Endothelial cell of umbilical vein (primary cell): ENCODE data around the gene CLEC2B. TPM values are rescaled to one million over a fixed set of nuclear protein-coding genes. Genes with fewer than 3 reads are reported as not detected.
"Not testable (repeated sequence)": the region's sequence is repeated elsewhere in the genome, so short reads cannot be mapped to it uniquely, and the experiment has no call there.

ENCODE experiments used
- BruUV-seq: library from RNA; stranded (reverse); fragments of 400-500 nt; replicated peaks from 2 replicates; lab custom pipeline; 2021; lab: Mats Ljungman, UMichigan
- CTCF ChIA-PET: fragments of 300-600, 350-600 bp; sonication (Branson Sonifier 250); formaldehyde crosslinking; loops from one replicate; lab custom pipeline; 2021; ENCODE audit warnings: antibody characterized with exemption, inconsistent platforms; lab: Charles Lee
- POLR2A ChIA-PET: fragments of 300-600, 350-600 bp; sonication (Branson Sonifier 250); formaldehyde crosslinking; loops from one replicate; lab custom pipeline; 2021; ENCODE audit warnings: antibody characterized with exemption, inconsistent platforms; lab: Charles Lee
- DNase-seq: peaks from one replicate; pipeline ENCODE4 v3.0.0-alpha.2; 2011; ENCODE audit warnings: low read depth, low spot score
- FAIRE-seq: peaks from 2 replicates; lab custom pipeline; 2011; peaks lifted over from hg19 to GRCh38; lab: Jason Lieb, UNC
- H2AFZ ChIP-seq: 2 replicates; pipeline ENCODE4 v1.6.0; 2012; ENCODE audit warnings: low read depth, low read length, control low read depth, inconsistent platforms
- H3K27ac ChIP-seq: 2 replicates; pipeline ENCODE4 v1.5.1; 2011; ENCODE audit warnings: low read depth, mild to moderate bottlenecking, control low read depth, low read length, moderate library complexity; ENCODE audit not compliant: insufficient read depth
- H3K27me3 ChIP-seq, 2 experiments: 2 replicates each; pipeline versions ENCODE4 v1.6.0 to v1.6.1; 2011; ENCODE audit warnings: low read length in 2 of 2, mixed read lengths in 1 of 2; ENCODE audit not compliant: control insufficient read depth in 2 of 2, insufficient read depth in 2 of 2
- H3K36me3 ChIP-seq, 2 experiments: 2 replicates in 1 of 2; 3 replicates in 1 of 2; pipeline ENCODE4 v1.5.1; 2011; ENCODE audit warnings: low read length in 2 of 2, mild to moderate bottlenecking in 1 of 2, moderate library complexity in 1 of 2; ENCODE audit not compliant: control insufficient read depth in 2 of 2, insufficient read depth in 2 of 2; ENCODE audit errors: extremely low read depth in 1 of 2
- H3K4me1 ChIP-seq: 3 replicates; pipeline ENCODE4 v1.5.1; 2011; ENCODE audit warnings: mild to moderate bottlenecking, low read length; ENCODE audit not compliant: control insufficient read depth, insufficient read depth; ENCODE audit errors: extremely low read depth
- H3K4me2 ChIP-seq: 2 replicates; pipeline ENCODE4 v1.6.1; 2011; ENCODE audit warnings: low read length, control low read depth, mixed read lengths; ENCODE audit not compliant: insufficient read depth
- H3K4me3 ChIP-seq, 3 experiments: fragments of 200-600 bp in 1 of 3; sonication (generic), shearing (Covaris generic) in 1 of 3; replicated peaks in 1 of 3; 2 replicates each; pipeline ENCODE4 v1.5.1; 2011 to 2016; ENCODE audit warnings: control low read depth in 3 of 3, low read length in 3 of 3, mild to moderate bottlenecking in 2 of 3, inconsistent platforms in 1 of 3, low read depth in 1 of 3, moderate library complexity in 1 of 3; ENCODE audit not compliant: insufficient read depth in 1 of 3
- H3K79me2 ChIP-seq: 2 replicates; pipeline ENCODE4 v1.6.0; 2012; ENCODE audit warnings: low read length, inconsistent platforms; ENCODE audit not compliant: control insufficient read depth, insufficient read depth
- H3K9ac ChIP-seq: replicated peaks from 2 replicates; pipeline ENCODE3; 2011; ENCODE audit warnings: low read length, control low read depth; ENCODE audit not compliant: insufficient read depth; ENCODE audit errors: extremely low read depth
- H3K9me1 ChIP-seq: replicated peaks from 3 replicates; pipeline ENCODE4 v1.6.0; 2011; ENCODE audit warnings: mild to moderate bottlenecking, low read length; ENCODE audit not compliant: control insufficient read depth, insufficient read depth; ENCODE audit errors: extremely low read depth
- H3K9me3 ChIP-seq: replicated peaks from 2 replicates; pipeline ENCODE4 v1.5.1; 2012; ENCODE audit warnings: low read length, inconsistent platforms; ENCODE audit not compliant: control insufficient read depth, insufficient read depth
- H4K20me1 ChIP-seq: replicated peaks from 2 replicates; pipeline ENCODE3; 2011; ENCODE audit warnings: mild to moderate bottlenecking, low read length; ENCODE audit not compliant: control insufficient read depth, insufficient read depth; ENCODE audit errors: extremely low read depth
- EZH2 ChIP-seq: IDR thresholded peaks from 2 replicates; pipeline ENCODE4 v1.6.1; 2012; ENCODE audit warnings: borderline replicate concordance, low read depth, mild to moderate bottlenecking, moderate library complexity, low read length, inconsistent platforms; ENCODE audit not compliant: severe bottlenecking
- FOS ChIP-seq: IDR thresholded peaks from 2 replicates; pipeline ENCODE4 v1.6.1; 2011; ENCODE audit warnings: mild to moderate bottlenecking, low read length, moderate library complexity, borderline replicate concordance; ENCODE audit not compliant: insufficient read depth
- GATA2 ChIP-seq: IDR thresholded peaks from 2 replicates; pipeline ENCODE4 v1.7.0; 2011; ENCODE audit warnings: low read depth, mild to moderate bottlenecking, moderate library complexity, mixed read lengths, low read length; ENCODE audit not compliant: insufficient read length, insufficient read depth
- JUN ChIP-seq: IDR thresholded peaks from 2 replicates; pipeline ENCODE4 v1.6.1; 2011; ENCODE audit warnings: borderline replicate concordance, low read depth; ENCODE audit not compliant: insufficient read length, insufficient read depth
- MYC ChIP-seq: IDR thresholded peaks from one replicate; pipeline ENCODE4 v1.6.1; 2011; ENCODE audit warnings: mild to moderate bottlenecking, low read depth, low read length
- POLR2A ChIP-seq: IDR thresholded peaks from 2 replicates; pipeline ENCODE4 v1.6.1; 2012; ENCODE audit warnings: low read depth, mild to moderate bottlenecking, control low read depth, low read length
- POLR2AphosphoS5 ChIP-seq: IDR thresholded peaks from 2 replicates; pipeline ENCODE4 v1.6.1; 2012; ENCODE audit warnings: low read depth, mild to moderate bottlenecking, control low read depth, low read length, moderate library complexity; ENCODE audit not compliant: insufficient read depth
- dilution Hi-C: fragments of 300-500 bp; cut with MboI; formaldehyde crosslinking; loops from one replicate; pipeline ENCODE4 v1.15.0; 2019; ENCODE audit warnings: low sequenced_read_pairs; ENCODE audit not compliant: extremely low pct_ligation_motif_present
- intact Hi-C: fragments of 100-400 bp; cut with micrococcal nuclease; formaldehyde crosslinking; loops from one replicate; pipeline ENCODE4 v1.10.0; 2022
- polyA plus RNA-seq, 4 experiments: library from polyadenylated mRNA; depleted of rRNA in 3 of 4; stranded (reverse) in 3 of 4; unstranded in 1 of 4; fragments of >200 nt; gene quantifications; 2 replicates each; pipeline versions ENCODE4 v1.2.1 to v1.2.3, GENCODE V29; 2011 to 2012; ENCODE audit warnings: missing spikeins in 1 of 4
- total RNA-seq: library from RNA; stranded (reverse); gene quantifications from 2 replicates; pipeline ENCODE4 v1.2.3, GENCODE V29; 2021
- TF ChIP-seq, protein P1 (sequence below), 2 donors: IDR thresholded peaks; 1 replicate in 1 of 2; 2 replicates in 1 of 2; pipeline ENCODE4 v1.5.1; 2011; ENCODE audit warnings: low read length in 2 of 2, mild to moderate bottlenecking in 2 of 2, moderate library complexity in 2 of 2, control low read depth in 1 of 2, inconsistent platforms in 1 of 2, low read depth in 1 of 2; ENCODE audit not compliant: insufficient read depth in 1 of 2; ENCODE audit errors: extremely low read depth in 1 of 2
- TF ChIP-seq, protein P2 (sequence below): IDR thresholded peaks from 2 replicates; pipeline ENCODE4 v1.6.1; 2011; ENCODE audit not compliant: insufficient read depth, insufficient read length

CLEC2B gene
- total and polyA plus RNA-seq, 2 donors (not counting 3 experiments of a cell fraction or from before 2014, with no cell fraction given): 6.7 to 18.3 TPM

DNA sequence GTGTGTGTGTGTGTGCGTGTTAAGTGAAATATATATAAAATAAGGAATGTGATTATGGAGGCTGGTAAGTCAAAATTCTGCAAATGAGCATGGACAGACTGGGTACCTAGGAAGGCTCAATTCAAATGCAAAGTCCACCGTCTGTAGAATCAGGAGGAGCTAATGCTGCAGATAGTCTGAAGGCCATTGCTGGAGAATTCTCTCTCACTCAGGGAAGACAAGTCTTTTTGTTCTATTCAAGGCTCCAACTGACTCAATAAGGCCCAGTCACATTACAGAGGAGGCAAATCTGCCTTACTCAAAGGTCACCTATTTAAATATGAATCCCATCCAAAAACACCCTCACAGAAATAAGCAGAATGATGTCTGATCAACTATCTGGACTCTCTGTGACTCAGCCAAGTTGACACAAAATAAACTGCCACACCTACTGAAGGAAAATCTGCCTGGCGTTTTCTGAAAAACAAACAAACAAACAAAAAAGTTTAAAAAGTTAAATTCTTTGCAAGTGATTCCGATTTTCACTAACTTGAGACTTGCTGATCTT lies 11.5 kb upstream of the CLEC2B start:
- CTCF ChIA-PET: no interaction called here
- intact Hi-C loops: no loop called here
- Histone ChIP-seq H3K4me3 (no peak overlapping the region), H2AFZ (no peak overlapping the region), H3K4me1 (no peaks in the 10 kb centered on the region), H3K36me3 (no peaks in the 10 kb centered on the region), H3K27ac (no peak overlapping the region), H3K9me1 (no peaks in the 10 kb centered on the region), H4K20me1 (no peaks in the 10 kb centered on the region), H3K9ac (no peak overlapping the region), H3K79me2 (no peaks in the 10 kb centered on the region), H3K4me2 (no peak overlapping the region), H3K27me3 (no peaks in the 10 kb centered on the region), H3K9me3 (no peaks in the 10 kb centered on the region)
- TF ChIP-seq, protein P1, sequence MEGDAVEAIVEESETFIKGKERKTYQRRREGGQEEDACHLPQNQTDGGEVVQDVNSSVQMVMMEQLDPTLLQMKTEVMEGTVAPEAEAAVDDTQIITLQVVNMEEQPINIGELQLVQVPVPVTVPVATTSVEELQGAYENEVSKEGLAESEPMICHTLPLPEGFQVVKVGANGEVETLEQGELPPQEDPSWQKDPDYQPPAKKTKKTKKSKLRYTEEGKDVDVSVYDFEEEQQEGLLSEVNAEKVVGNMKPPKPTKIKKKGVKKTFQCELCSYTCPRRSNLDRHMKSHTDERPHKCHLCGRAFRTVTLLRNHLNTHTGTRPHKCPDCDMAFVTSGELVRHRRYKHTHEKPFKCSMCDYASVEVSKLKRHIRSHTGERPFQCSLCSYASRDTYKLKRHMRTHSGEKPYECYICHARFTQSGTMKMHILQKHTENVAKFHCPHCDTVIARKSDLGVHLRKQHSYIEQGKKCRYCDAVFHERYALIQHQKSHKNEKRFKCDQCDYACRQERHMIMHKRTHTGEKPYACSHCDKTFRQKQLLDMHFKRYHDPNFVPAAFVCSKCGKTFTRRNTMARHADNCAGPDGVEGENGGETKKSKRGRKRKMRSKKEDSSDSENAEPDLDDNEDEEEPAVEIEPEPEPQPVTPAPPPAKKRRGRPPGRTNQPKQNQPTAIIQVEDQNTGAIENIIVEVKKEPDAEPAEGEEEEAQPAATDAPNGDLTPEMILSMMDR (IDR thresholded peaks at IDR 0.05; ENCODE audit: extremely low read depth in 1 of 2, insufficient read depth in 1 of 2, low read depth in 1 of 2, low read length in 2 of 2): no peak
- TF ChIP-seq POLR2A: no peak
- no peak for TF ChIP-seq MYC
- TF ChIP-seq EZH2: no peak
- TF ChIP-seq POLR2AphosphoS5: no peak
- no peak for TF ChIP-seq FOS
- no peak for TF ChIP-seq JUN
- TF ChIP-seq, protein P2, sequence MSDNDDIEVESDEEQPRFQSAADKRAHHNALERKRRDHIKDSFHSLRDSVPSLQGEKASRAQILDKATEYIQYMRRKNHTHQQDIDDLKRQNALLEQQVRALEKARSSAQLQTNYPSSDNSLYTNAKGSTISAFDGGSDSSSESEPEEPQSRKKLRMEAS: no peak
- no peak for TF ChIP-seq GATA2
- no peak for DNase-seq
- FAIRE-seq: no peak
- POLR2A ChIA-PET: no interaction called here
- dilution Hi-C loops: no loop called here
- BruUV-seq: no TSS peak

DNA sequence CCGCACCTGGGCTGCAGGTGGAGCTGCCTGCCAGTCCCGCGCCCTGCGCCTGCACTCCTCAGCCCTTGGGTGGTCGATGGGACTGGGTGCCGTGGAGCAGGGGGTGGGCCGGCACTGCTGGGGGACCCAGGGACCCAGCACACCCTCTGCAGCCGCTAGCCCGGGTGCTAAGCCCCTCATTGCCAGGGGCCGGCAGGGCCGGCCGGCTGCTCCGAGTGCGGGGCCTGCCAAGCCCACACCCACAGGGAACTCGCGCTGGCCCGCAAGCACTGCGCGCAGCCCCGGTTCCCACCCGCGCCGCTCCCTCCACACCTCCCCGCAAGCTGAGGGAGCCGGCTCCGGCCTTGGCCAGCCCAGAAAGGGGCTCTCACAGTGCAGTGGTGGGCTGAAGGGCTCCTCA lies 7.0 kb upstream of the CLEC2B start:
- H3K4me2 ChIP-seq, H3K9me3 ChIP-seq, H3K79me2 ChIP-seq, H2AFZ ChIP-seq, H3K9ac ChIP-seq, DNase-seq, CTCF ChIA-PET, intact Hi-C loops, H4K20me1 ChIP-seq, H3K4me3 ChIP-seq, POLR2A ChIA-PET, H3K4me1 ChIP-seq, H3K9me1 ChIP-seq, FAIRE-seq, BruUV-seq, H3K27me3 ChIP-seq, H3K36me3 ChIP-seq, H3K27ac ChIP-seq, dilution Hi-C loops: not testable (repeated sequence)
